ENCODE data around the gene MKRN3.

Gene MKRN3

DNA sequence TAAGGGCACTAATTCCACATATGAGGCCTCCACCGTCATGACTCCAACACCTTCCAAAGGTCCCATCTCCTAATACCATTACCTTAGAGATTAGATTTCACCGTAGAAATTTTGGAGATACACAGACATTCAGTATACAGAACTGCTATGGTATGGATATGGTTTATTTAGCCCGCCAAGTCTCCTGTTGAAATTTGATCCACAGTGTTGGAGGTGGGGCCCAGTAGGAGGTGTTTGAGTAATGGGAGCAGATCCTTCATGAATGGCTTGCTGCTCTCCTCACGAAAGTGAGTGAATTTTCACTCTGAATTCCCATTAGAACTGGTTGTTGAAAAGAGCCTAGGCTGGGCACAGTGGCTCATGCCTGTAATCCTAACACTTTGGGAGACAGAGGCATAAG, 7.4 kb downstream of the MKRN3 start:
- in situ Hi-C loops (cut with HindIII; ENCODE audit: low sequenced_read_pairs): no loop called here
- H3K4me3 ChIP-seq (ENCODE audit: low read depth, low read length): no peak overlapping the region
- DNase-seq (ENCODE audit: low read depth, low spot score): no peak
- TF ChIP-seq, protein P1, sequence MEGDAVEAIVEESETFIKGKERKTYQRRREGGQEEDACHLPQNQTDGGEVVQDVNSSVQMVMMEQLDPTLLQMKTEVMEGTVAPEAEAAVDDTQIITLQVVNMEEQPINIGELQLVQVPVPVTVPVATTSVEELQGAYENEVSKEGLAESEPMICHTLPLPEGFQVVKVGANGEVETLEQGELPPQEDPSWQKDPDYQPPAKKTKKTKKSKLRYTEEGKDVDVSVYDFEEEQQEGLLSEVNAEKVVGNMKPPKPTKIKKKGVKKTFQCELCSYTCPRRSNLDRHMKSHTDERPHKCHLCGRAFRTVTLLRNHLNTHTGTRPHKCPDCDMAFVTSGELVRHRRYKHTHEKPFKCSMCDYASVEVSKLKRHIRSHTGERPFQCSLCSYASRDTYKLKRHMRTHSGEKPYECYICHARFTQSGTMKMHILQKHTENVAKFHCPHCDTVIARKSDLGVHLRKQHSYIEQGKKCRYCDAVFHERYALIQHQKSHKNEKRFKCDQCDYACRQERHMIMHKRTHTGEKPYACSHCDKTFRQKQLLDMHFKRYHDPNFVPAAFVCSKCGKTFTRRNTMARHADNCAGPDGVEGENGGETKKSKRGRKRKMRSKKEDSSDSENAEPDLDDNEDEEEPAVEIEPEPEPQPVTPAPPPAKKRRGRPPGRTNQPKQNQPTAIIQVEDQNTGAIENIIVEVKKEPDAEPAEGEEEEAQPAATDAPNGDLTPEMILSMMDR (IDR thresholded peaks at IDR 0.05; ENCODE audit: low read depth, low read length): no peak

DNA sequence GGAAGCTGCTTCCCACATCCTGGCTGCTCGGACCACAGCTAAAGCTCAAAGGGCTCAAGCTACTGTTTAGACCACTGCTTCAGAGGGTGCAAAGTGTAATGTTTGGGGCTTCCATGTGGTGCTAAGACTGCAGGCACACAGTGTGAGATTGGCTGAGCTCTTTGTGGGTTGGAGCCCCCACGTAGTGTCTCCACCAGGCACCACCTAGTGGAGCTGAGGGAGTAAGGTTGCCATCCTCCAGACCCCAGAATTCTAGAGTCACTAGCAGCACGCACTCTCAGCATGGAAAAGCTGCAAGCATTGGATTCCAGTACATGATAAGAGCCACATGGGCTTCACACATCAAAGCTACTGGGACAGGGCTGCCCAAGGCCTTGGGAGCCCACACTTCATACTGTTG, 9.3 kb downstream of the MKRN3 start:
- TF ChIP-seq, protein P1 (IDR thresholded peaks at IDR 0.05; ENCODE audit: low read depth, low read length): no peak
- DNase-seq (ENCODE audit: low read depth, low spot score): no peak
- in situ Hi-C loops (cut with HindIII; ENCODE audit: low sequenced_read_pairs): no loop called here
- H3K4me3 ChIP-seq (ENCODE audit: low read depth, low read length): no peak overlapping the region

DNA sequence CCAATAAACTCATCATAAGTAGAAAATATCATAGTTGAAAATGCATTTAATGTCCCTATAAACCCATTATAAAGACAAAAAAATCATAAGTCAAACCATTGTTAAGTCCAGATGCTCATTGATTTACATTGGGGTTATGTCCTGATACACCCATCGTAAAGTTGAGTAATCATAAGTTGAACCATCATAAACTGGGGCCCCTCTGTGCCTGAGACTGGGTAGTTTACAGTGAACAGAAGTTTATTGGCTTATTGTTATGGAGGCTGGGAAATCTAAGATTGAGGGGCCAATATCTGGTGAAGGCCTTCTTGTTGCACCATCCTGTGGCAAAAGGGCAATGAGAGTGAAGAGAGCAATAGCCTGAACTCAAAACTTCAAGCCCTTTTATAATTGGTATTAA, 10.6 kb downstream of the MKRN3 start:
- TF ChIP-seq, protein P1 (IDR thresholded peaks at IDR 0.05; ENCODE audit: low read depth, low read length): no peak
- no peak for DNase-seq (ENCODE audit: low read depth, low spot score)
- H3K4me3 ChIP-seq (ENCODE audit: low read depth, low read length): no peak overlapping the region
- in situ Hi-C loops (cut with HindIII; ENCODE audit: low sequenced_read_pairs): no loop called here

DNA sequence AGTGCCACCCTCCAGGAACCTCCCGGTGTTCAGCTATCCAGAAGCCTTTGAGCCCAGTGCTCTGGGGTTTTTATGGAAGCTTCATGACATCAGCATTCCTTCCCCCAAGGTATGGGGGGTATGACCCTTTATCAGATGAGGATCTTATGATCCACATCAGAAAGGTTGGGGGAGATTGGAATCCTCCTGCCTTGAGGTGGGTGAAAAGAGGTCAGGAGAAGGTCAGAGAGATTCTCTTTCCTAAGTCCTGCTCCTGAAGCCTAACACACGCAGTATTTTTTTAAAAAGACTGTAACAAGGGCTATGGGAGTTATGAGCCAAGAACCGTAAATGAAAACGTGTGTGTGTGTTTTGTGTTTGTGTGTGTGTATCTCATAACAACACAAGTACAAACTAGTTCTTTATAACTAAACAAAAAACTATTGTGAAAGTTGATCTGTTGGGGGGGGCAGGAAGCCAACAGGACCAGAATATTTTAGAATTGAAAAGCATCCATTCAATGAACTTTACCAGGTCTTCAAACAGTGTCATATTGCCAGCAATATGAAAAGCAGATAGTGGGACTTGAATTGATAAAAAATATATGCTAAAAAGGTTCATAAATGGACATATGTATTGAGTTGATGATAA, 13.2 kb downstream of the MKRN3 start:
- TF ChIP-seq, protein P1 (IDR thresholded peaks at IDR 0.05; ENCODE audit: low read depth, low read length): no peak
- H3K4me3 ChIP-seq (ENCODE audit: low read depth, low read length): no peak overlapping the region
- in situ Hi-C loops (cut with HindIII; ENCODE audit: low sequenced_read_pairs): no loop called here
- DNase-seq (ENCODE audit: low read depth, low spot score): no peak

DNA sequence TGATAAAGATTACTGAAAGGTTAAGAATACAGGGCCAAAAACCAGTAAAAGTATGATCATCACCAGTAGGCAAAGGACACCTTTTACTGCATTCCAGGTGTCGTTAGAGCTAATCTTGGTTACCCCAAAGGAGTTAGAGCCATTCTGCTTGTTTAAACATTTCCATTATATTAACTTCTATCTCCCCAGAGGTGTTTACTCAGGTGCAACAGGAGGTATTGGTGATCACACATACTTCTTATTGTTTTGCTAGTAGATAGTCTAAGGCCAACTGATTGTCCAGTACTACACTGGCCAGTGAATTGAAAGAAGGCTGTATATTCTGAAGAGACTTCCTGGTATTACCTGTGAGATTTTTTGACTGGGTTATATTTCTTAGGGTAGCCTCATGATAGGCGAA, 22.8 kb downstream of the MKRN3 start:
- TF ChIP-seq, protein P1 (IDR thresholded peaks at IDR 0.05; ENCODE audit: low read depth, low read length): no peak
- in situ Hi-C loops (cut with HindIII; ENCODE audit: low sequenced_read_pairs): no loop called here
- no peak for DNase-seq (ENCODE audit: low read depth, low spot score)
- no peak overlapping the region for H3K4me3 ChIP-seq (ENCODE audit: low read depth, low read length)

DNA sequence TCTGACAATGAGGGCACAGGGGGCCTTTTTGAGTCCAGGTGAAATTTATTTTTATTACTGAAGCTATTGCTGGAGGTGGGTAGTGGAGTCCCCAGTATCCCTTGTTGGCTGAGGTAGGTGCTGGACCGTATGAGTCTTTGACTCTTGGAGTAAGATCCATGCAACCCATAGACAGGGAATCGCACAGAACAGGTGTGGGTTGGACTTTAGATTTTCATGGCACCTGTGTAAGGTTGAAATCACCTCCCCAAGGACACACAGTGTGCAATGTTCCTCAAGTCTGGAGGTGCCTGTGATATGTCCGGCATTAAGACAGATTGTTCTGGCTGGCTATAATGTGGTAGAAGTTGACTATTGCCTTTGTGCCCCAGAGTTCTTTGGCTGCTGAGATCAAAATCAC, 23.5 kb downstream of the MKRN3 start:
- no peak for DNase-seq (ENCODE audit: low read depth, low spot score)
- TF ChIP-seq, protein P1 (IDR thresholded peaks at IDR 0.05; ENCODE audit: low read depth, low read length): no peak
- in situ Hi-C loops (cut with HindIII; ENCODE audit: low sequenced_read_pairs): no loop called here
- no peak overlapping the region for H3K4me3 ChIP-seq (ENCODE audit: low read depth, low read length)
